AG04450 (cell line): ENCODE results near the gene FGGY. TPM values are rescaled to one million over a fixed set of nuclear protein-coding genes. Genes with fewer than 3 reads are reported as not detected.

Source experiments
- CTCF ChIA-PET: fragments of 300-600, 350-600 bp; formaldehyde crosslinking; extraction: SDS; loops from one replicate; lab custom pipeline; 2022; ENCODE audit warnings: antibody characterized with exemption, inconsistent platforms; lab: Charles Lee
- POLR2A ChIA-PET: fragments of 350-600 bp; formaldehyde crosslinking; extraction: SDS; loops from one replicate; lab custom pipeline; 2021; ENCODE audit warnings: antibody characterized with exemption, inconsistent platforms; lab: Yijun Ruan, JAX
- DNase-seq: peaks from one replicate; pipeline ENCODE4 v3.0.0-alpha.2; 2011; ENCODE audit warnings: low read depth, low spot score
- H3K27ac ChIP-seq: one replicate; pipeline ENCODE4 v1.5.1; 2012; ENCODE audit warnings: low read depth, low read length, control low read depth
- H3K27me3 ChIP-seq: one replicate; pipeline ENCODE4 v1.6.0; 2012; ENCODE audit warnings: low read length; ENCODE audit not compliant: control insufficient read depth, insufficient read depth
- H3K4me3 ChIP-seq: 2 replicates; pipeline ENCODE4 v1.5.1; 2011; ENCODE audit warnings: mild to moderate bottlenecking, low read depth, low read length, control low read depth
- H3K9me3 ChIP-seq: 2 replicates; pipeline ENCODE4 v1.5.1; 2012; ENCODE audit warnings: low read length; ENCODE audit not compliant: control insufficient read depth, insufficient read depth
- polyA plus RNA-seq: library from polyadenylated mRNA; depleted of rRNA; stranded (reverse); fragments of >200 nt; gene quantifications from 2 replicates; pipeline ENCODE4 v1.2.3, GENCODE V29; 2011
- TF ChIP-seq, protein P1 (sequence below): IDR thresholded peaks from 2 replicates; pipeline ENCODE4 v1.5.1; 2011; ENCODE audit warnings: low read depth, low read length, control low read depth, inconsistent platforms

FGGY gene
- polyA plus RNA-seq, 1 experiment, result 11.8 TPM

DNA sequence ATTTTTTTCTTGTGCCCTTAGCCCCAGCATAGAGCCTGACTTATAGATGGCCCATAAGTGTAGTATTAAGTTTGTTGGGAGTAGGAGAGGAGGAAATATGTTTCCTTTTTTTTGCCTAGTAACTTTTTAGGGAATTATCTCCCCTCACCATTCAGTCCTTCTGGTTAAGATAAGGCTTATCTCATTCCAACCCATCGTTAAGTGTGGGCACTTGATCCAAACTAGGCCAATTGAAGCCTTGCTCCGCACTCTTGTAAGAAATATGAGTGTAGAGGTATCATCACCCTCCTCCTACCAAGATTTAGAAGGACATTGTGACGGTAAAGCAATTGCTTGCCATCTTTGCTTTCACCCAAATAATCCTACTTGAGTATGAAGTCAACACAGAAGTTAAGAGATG, 8.8 kb upstream of the FGGY start:
- DNase-seq, result no peak
- CTCF ChIA-PET, result no interaction called here
- POLR2A ChIA-PET, result no interaction called here
- no peaks in the 10 kb centered on the region for H3K27me3 ChIP-seq
- TF ChIP-seq, protein P1, sequence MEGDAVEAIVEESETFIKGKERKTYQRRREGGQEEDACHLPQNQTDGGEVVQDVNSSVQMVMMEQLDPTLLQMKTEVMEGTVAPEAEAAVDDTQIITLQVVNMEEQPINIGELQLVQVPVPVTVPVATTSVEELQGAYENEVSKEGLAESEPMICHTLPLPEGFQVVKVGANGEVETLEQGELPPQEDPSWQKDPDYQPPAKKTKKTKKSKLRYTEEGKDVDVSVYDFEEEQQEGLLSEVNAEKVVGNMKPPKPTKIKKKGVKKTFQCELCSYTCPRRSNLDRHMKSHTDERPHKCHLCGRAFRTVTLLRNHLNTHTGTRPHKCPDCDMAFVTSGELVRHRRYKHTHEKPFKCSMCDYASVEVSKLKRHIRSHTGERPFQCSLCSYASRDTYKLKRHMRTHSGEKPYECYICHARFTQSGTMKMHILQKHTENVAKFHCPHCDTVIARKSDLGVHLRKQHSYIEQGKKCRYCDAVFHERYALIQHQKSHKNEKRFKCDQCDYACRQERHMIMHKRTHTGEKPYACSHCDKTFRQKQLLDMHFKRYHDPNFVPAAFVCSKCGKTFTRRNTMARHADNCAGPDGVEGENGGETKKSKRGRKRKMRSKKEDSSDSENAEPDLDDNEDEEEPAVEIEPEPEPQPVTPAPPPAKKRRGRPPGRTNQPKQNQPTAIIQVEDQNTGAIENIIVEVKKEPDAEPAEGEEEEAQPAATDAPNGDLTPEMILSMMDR, result no peak
- no peak overlapping the region for H3K27ac ChIP-seq
- no peak overlapping the region for H3K4me3 ChIP-seq
- H3K9me3 ChIP-seq, result no peaks in the 10 kb centered on the region

DNA sequence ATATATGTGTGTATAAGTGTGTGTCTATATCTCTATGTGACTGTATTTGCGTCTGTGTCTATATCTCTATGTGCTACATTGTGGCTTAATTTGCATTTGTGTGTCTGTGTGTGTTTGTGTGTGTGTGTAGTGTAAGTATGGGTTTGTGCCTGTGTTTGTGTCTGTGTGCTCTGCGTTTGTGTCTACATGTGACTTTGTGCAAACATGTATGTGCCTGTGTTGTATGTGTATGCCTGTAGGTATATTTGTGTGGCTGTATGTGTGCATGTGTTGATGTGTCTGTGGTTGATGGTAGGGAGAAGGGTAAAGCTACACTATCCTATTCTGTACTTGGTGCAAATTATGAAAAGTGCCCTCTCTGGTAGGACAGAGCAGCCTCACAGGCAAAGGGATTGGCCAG, 7.3 kb upstream of the FGGY start:
- TF ChIP-seq, protein P1, result no peak
- no peak for DNase-seq
- Histone ChIP-seq H3K9me3 (no peaks in the 10 kb centered on the region; the same call in 1 of the 2 replicates), H3K27me3 (no peaks in the 10 kb centered on the region), H3K27ac (no peak overlapping the region), H3K4me3 (no peak overlapping the region)
- CTCF ChIA-PET, result no interaction called here
- POLR2A ChIA-PET, result no interaction called here

DNA sequence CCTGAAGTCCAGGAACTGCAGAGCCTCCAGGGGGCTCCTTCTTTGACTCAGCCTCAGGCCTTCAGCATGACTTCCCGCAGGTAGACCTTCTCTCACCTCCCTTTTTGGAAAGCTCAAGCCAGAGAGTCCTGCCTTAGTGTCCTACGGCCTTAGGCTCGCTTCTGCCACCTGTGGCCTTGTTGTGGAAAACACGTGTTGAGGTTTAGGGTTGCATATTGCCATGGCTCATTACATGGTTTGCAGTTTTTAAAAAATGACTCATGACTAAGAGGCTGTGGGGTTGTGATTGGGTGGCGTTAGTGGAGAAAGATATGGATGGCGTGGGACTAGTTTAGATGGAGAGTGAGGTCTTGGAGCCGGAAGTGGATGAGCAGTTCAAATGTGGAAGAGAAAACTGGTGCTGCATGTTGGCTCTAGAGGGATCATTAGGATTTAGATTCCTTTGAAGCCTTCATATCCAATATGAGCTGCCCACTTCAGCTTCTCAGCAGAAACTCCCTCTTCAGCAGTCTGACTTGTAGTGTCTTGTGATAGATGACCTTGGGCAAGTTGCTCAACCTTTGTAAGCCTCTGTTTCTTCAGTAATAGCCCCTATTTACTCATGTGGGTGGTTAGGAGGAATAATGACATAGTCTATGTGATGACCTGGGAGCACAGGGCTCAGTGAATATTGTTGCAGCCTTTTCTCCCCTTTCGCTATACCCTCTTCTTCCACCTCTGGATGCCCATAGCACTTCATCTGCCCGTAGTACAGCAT, 6.5 kb upstream of the FGGY start:
- ChIA-PET CTCF (no interaction called here), POLR2A (no interaction called here)
- TF ChIP-seq, protein P1, result peak; percentile 38
- DNase-seq, result no peak
- Histone ChIP-seq H3K9me3 (no peaks in the 10 kb centered on the region; the same call in 1 of the 2 replicates), H3K4me3 (no peak overlapping the region), H3K27ac (no peak overlapping the region), H3K27me3 (no peaks in the 10 kb centered on the region)

DNA sequence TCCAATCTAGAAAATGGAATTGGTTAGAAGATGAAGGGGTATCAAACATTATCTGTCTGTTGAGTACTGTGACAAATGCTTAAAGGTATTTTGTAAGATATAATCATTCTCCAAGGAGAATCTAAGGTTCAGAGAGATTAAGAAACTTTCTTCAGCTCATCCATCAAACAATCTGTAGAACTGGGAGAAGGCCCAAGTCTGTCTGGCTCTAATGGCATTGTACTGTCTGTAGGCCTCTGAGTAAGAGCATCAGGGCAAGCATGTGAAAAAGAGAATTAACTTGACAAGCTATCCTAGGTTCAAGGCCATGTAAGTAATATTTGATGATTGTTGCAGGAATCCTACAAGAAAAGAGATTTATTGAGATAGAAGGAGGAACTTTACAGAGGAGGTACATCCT, 5.3 kb upstream of the FGGY start:
- Histone ChIP-seq H3K9me3 (no peaks in the 10 kb centered on the region; the same call in 1 of the 2 replicates), H3K27me3 (no peaks in the 10 kb centered on the region), H3K27ac (no peak overlapping the region), H3K4me3 (no peak overlapping the region)
- DNase-seq, result no peak
- CTCF ChIA-PET, result no interaction called here
- POLR2A ChIA-PET, result interaction anchor here (1.3 kb wide), 1 partner anchor 508 kb away, joined by 3 read pairs; the partner anchor contains the start of gene JUN
- TF ChIP-seq, protein P1, result no peak

DNA sequence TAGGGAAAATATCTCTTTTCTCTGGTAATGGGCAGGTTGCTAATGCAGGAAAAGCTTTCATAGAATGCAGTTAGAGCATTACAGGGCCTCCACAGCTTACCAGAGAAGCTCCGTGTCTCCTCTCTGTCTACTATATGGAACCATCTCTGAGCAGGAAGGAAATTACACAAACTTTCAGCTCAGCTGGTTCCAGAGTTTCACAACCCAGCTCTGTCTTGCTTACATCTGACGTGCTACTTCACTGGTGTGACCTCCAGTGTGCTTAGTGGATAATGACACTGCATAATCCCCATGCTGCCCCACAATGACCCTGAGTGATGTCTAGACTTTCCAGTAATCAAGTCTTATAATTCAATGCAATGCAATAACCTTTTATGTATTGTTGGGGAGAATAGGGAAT, 4.3 kb upstream of the FGGY start:
- Histone ChIP-seq H3K9me3 (no peaks in the 10 kb centered on the region; the same call in 1 of the 2 replicates), H3K27me3 (no peaks in the 10 kb centered on the region), H3K4me3 (no peak overlapping the region), H3K27ac (no peak overlapping the region)
- DNase-seq, result no peak
- CTCF ChIA-PET, result interaction anchor here (0.9 kb wide), 2 partner anchors 407 to 425 kb away, joined by 3 read pairs; no protein-coding TSS in a partner anchor
- TF ChIP-seq, protein P1, result no peak
- POLR2A ChIA-PET, result interaction anchor here (1.3 kb wide), 1 partner anchor 509 kb away, joined by 3 read pairs; the partner anchor contains the start of gene JUN
